Measurements from ENCODE around the gene ABCB11.

Gene ABCB11

DNA sequence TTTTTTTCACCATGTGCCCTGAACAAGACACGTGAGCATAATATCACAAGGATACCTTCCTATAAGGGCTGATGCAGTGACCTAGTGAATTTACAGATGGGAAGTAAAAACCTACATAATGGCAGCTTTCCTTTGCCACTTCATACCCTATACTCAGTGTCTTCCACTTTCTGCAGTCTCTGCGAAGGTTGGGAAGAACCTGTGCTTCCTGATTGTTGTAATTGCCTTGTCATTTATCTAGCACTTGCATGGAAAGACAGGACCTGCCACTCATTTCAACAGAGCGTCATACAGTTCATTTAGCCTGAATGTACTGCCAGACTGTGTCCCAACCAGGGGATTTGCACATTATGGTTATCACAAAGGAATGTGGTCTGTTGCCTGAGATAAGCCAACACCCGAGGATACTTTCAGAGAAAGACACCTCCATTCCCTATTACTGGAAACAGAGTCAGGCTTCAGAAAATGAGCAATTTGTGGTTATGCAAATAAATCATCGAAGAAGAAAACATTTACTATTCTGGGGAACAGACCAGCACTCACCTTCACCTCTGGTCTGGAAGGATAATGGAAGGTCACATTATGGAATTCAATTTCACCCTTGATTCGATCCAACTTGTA lies 55.0 kb downstream of the ABCB11 start:
- no peak for DNase-seq

DNA sequence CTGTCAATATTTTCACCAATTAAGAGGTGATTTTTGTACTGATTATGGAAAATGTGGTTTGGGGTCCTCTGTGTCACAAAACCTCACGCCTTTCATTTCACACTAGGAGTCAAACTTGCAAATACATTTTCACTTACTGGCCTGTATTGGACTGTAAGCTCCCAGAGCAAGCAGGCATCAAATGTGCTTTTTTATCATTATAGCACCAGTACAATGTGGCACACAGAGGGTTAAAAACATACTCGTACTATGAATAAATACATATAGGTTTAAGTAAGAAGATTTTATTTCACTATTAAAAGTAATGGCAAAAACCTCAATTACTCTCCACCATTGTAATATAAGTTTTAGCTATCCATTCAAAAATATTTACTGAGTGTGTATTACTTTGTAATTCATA lies 56.7 kb downstream of the ABCB11 start:
- no peak for DNase-seq

- no peak for DNase-seq
Observed at GRCh38 chr2:168971261-168971660, 59.9 kb downstream of the ABCB11 start.

DNA sequence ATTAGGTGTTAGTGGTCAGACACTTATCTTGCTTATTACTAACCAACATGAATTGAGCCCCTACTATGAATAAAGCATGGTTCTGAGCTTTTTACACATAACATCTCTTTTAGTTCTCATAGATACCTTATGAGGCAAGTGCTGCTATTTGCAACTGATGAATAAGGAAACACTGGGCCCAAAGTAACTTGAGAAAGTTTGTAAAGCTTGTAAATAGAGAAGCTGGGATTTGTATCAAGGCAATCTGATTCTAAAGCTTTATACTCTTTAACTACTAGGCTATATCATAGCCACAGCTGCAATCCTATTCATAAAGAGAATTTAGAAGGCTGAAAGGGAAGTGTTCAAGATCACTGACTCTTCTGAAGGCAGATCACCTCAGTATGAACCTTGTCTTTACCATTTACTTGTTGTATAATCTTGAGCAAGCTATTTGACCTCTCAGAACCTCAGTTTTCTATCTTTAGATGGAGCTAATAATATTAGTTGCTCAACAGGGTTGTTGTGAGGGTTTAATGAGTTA lies 60.4 kb downstream of the ABCB11 start:
- no peak for DNase-seq

- DNase-seq, result no peak
Observed at GRCh38 chr2:168969865-168970264, 61.3 kb downstream of the ABCB11 start.

DNA sequence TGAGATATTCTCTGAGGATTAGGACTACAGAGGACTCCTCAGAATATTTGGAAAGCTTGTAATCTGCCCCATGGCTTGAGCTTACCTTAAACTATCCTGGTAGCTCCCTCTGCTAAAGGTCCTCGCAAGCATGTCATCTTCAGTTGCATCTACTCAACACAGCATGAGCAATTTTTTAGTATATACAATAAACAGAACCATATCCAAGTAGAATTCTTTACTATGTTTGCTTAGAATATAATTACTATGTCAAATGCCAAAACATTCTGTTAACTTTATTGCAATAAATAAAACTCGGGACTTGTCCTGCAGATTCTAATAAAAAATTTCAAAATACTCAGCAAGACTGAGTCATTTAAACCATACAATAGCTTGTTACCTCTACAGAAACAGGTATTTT lies 62.8 kb downstream of the ABCB11 start:
- DNase-seq, result no peak

GRCh38 chr2:168964251-168964807 lies 66.8 kb downstream of the ABCB11 start:
- DNase-seq, result no peak

DNA sequence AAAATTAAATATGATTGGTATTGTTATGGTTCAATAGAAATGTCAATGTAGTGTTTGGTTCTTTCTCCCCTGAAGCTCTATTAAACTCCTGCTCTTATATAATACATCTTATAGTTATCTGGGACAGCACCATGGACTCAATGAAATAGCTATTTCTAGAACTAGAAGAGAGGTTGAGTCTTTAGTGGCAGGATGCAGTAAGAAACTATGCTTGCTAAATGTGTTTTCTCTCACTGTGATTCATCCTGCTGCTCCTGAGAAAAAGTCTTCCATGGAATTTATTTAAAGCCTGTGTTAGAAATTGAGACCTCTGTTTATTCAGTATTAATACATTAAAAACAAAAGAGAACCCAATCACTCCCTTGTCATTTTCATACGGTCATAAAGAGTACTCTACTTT lies 68.5 kb downstream of the ABCB11 start:
- DNase-seq, result no peak

DNA sequence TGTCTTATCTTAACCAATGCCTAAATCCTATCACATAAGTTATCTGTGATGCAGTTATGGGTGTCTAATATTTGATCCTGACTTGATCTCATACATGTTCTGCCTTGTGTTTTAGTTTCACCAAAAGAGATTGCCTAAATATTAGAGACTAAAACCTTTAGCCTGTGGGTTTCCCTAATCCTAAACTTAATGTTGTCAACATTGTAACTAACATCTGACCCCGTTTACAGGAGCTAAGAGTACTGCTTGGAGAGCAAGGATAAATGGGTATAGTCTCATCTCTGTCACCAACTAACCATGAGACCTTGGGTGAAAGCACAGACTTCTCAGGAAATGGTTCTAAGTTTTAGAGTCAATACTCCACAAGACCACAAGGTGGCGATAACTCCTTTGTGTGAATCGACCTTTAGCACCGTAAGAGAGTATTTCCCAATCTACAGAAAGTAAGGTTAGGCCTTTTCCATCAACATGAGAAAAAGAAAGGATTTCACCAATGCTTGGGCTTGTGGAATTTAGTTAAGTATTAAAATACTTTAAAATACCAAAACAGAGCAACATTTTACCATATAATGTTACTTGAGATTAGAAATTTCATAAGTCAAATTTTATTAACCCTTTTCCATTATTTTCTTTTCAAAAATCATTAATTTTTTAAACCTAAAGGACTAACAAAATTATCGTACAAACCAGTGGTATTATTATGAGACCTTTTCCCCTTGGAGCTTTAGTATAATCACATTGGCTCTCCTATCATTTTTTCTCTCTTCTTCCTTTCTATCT lies 69.5 kb downstream of the ABCB11 start:
- DNase-seq, result peak in 6 of 56 donors; percentile 1 to 36 (median 11)

DNA sequence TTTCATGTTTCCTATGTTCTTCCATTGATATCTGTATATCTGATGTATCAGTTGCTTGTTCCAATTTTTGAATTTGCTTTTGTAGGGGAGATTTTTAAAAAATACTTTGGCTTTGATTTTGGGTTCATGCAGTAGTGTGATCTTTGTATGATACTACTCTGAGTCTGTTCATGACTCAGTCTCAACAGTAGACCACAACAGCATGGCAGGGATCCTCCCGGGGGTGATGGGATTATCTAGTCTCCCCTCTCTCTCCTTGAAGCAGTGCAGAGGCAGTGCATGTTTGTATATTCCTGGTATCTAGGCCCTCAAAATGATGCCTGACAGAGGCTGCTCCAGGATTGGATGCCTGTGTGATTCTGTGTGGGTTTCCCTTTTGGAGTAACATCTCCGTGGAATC lies 74.7 kb downstream of the ABCB11 start:
- DNase-seq, result no peak

DNA sequence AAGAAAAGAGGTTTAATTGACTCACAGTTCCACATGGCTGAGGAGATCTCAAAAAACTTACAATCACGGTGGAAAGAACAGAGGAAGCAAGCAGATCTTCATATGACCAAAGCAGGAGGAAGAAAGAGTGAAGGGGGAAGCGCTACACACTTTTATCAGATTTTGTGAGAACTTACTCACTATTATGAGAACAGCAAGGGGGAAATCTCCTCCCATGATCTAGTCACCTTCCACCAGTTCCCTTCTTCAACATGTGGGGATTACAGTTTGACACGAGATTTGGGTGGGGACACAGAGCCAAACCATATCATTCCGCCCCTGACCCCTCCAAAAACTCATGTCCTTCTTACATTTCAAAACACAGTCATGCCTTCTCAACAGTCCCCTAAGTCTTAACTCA lies 75.8 kb downstream of the ABCB11 start:
- DNase-seq, result no peak

DNA sequence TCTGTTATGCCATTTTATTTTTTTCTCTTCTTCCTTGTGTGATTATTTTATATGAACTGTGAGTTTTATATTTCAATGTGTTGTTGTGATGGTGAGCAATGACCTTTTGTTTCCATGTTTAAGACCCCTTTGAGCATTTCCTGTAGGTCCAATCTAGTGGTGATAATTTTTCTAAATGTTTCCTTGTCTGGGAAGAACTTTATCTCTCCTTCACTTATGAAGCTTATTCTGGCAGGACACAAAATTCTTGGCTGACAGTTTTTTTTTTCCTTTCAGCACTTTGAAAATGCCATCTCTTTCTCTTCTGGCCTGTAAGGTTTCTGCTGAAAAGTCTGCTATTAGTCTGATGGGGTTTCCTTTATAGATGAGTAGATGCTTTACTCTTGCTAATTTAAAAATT lies 76.9 kb downstream of the ABCB11 start:
- DNase-seq, result no peak

GRCh38 chr2:168952424-168952823 lies 78.7 kb downstream of the ABCB11 start:
- DNase-seq, result no peak

- DNase-seq, result no peak
Observed at GRCh38 chr2:168951871-168952270, 79.3 kb downstream of the ABCB11 start.

DNA sequence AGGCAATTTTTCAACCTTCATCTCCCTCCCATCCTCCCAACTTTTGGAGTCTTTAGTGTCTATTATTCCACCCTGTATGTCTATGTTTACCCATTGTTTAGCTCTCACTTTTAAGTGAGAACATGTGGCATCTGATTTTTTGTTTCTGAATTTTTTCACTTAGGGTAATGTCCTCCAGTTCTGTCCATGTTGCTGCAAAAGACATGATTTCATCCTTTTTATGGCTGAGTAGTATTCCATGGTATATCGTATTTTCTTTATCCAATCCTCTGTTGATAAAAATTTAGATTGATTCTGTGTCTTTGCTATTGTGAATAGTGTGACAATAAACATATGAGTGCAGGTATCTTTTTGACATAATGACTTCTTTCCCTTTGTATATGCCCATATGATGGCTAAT lies 81.8 kb downstream of the ABCB11 start:
- no peak for DNase-seq

DNA sequence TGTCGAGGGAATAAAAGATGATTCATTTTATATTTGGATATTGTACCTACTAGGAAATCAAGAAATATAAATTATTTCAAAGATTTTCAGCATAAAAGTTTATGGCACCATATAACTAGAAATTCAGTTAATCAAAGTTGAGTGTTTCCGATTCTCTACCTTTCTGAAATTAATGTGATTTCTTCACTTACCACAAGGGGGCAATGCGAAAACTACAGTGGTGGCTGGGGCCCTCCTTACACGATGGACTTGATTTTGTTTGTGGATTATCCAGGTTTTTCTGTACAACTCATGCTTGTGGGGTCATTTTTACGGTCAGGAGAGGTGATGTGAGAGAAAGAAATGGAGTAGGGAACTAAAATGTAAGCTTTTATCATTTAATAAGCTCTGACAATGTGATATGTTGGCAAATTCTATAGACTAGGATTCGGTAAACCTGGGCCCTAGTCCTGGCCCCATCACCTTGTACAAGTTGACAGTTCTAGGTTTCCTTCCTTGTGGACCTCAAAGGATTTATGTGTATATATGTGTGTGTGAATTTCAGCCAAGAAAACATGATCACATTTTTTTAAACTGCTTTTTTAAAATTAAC lies 82.4 kb downstream of the ABCB11 start:
- no peak for DNase-seq

DNA sequence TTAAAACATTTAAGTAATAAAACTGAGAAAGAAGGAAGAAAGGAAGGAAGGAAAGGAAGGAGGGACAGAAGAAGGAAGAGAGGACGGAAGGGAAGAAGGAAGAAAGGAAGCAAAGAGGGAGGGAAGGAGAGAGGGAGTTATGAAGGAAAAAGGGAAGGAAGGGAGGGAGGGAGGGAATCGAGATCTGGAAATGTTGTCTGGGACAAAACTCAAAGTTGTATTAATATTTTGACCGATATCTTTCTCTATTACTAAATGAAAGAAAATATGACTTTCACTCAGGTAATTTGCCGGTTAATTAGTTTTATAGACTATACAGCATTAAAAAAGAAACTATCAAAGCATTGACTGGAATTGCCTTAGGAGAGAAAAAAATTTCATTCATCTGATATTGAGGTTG lies 85.6 kb downstream of the ABCB11 start:
- no peak for DNase-seq

DNA sequence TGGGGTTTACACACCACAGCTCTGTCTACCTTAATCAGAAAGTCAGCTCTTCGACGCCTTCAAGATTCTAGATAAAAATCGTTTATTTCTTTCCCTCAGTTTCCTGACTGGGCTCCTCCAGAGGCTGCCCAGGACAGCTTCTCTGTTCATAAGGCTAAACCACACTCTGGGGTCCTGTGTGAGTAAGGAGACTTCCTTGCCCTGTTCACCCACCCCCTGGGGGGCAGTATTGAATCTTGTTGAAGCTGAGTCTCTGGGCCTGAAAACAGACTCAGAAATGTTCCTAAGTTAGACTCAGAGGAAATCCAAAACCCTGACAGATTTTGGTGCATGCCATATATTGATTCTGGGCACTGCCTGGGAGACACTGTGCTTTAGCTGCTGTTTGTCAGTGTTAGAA lies 87.1 kb downstream of the ABCB11 start:
- no peak for DNase-seq

DNA sequence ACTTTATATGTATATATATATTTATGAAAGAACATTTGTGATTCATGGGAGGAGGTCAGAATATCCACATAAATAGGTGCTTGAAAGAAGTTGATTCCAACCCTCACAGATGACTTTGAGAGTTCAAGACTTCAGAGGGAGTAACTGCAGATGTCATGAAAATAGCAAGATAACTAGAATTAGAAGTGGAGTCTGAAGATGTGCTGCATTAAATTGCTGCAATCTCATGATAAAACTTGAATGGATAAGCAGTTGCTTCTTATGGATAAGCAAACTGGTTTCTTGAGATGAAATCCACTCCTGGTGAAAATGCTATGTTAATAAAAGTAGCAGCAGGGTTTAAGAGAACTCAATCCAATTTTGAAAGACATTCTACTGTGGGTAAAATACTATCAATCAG lies 89.8 kb downstream of the ABCB11 start:
- DNase-seq, result no peak

- DNase-seq, result no peak
Observed at GRCh38 chr2:168939918-168940317, 91.2 kb downstream of the ABCB11 start.

- DNase-seq, result no peak
Observed at GRCh38 chr2:168939061-168939460, 92.1 kb downstream of the ABCB11 start.

- DNase-seq, result no peak
Observed at GRCh38 chr2:168935810-168936581, 95.1 kb downstream of the ABCB11 start.
